Effector memory CD8-positive, alpha-beta T cell (primary cell): ENCODE measurements around the gene WNT8B.

Experiments used
- ATAC-seq: fragments of 150-1000 bp; cut with Tn5 transposase; replicated peaks from 2 replicates; pipeline ENCODE4 v1.10.0; 2021; ENCODE audit warnings: mild to moderate bottlenecking, moderate library complexity
- DNase-seq, 3 experiments: peaks; one replicate each; pipeline ENCODE4 v3.0.0; 2021
- H3K27ac Mint-ChIP-seq, 2 donors: one replicate each; pipeline ENCODE4 v1.8.0; 2022; ENCODE audit warnings: mild to moderate bottlenecking in 2 of 2, mixed read lengths in 2 of 2, moderate library complexity in 2 of 2
- H3K27me3 Mint-ChIP-seq, 2 donors: one replicate each; pipeline ENCODE4 v1.8.0; 2022; ENCODE audit warnings: mixed read lengths in 2 of 2
- H3K36me3 Mint-ChIP-seq: one replicate; pipeline ENCODE4 v1.8.0; 2022; ENCODE audit warnings: mild to moderate bottlenecking, moderate library complexity, mixed read lengths; ENCODE audit not compliant: insufficient read depth
- H3K4me1 Mint-ChIP-seq, 2 donors: one replicate each; pipeline ENCODE4 v1.8.0; 2022; ENCODE audit warnings: low read depth in 2 of 2, mixed read lengths in 2 of 2
- H3K4me3 Mint-ChIP-seq, 2 donors: one replicate each; pipeline ENCODE4 v1.8.0; 2022; ENCODE audit warnings: mild to moderate bottlenecking in 2 of 2, mixed read lengths in 2 of 2, moderate library complexity in 2 of 2
- H3K9me3 Mint-ChIP-seq, 2 donors: one replicate each; pipeline ENCODE4 v1.8.0; 2022; ENCODE audit warnings: mixed read lengths in 2 of 2

WNT8B gene

DNA sequence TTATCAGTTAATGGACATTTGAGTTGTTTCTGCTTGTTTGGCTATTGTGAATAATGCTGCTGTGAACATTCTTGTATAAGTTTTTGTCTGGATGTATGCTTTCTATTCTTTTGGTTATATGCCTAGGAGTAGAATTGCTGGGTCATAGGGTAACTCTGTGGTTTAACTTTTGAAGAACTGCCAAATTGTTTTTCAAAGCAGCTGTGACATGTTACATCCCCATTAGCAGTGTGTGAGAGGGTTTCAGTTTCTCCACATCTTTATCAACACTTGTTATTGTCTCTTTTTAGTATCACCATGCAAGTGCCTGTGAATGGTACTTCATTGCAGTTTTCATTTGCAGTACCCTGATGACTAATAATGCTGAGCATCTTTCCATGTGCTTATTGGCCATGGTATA is 69.0 kb downstream of the WNT8B start:
- DNase-seq (no peak), ATAC-seq (no peak)
- H3K27me3 Mint-ChIP-seq: no peaks in the 10 kb centered on the region
- H3K36me3 Mint-ChIP-seq: peaks cover 10% of the 10 kb centered on the region
- H3K27ac Mint-ChIP-seq: no peak overlapping the region
- H3K4me1 Mint-ChIP-seq: peaks cover 18 to 23% of the 10 kb centered on the region in 2 donors
- no peaks in the 10 kb centered on the region for H3K9me3 Mint-ChIP-seq
- no peak overlapping the region for H3K4me3 Mint-ChIP-seq
